RWPE1 (cell line): ENCODE measurements around the gene OTOG.

ENCODE experiments used
- CTCF ChIA-PET: fragments of 350-600 bp; sonication (Branson Sonifier 250); formaldehyde crosslinking; extraction: SDS; loops from one replicate; lab custom pipeline; 2021; lab: Yijun Ruan, JAX
- POLR2A ChIA-PET: fragments of 400-600 bp; formaldehyde crosslinking; extraction: SDS; loops from one replicate; lab custom pipeline; 2020; ENCODE audit warnings: antibody characterized with exemption; ENCODE audit not compliant: low non-redundant PET; lab: Yijun Ruan, JAX
- DNase-seq: peaks from one replicate; pipeline ENCODE4 v3.0.0; 2012; ENCODE audit warnings: low spot score
- H3K27ac ChIP-seq: fragments of 450-650 bp; 2 replicates; pipeline ENCODE4 v1.5.1; 2017
- TF ChIP-seq, protein P1 (sequence below): fragments of 450-650 bp; conservative IDR thresholded peaks from 2 replicates; pipeline ENCODE4 v1.5.1; 2017; ENCODE audit warnings: low read depth, mild to moderate bottlenecking

OTOG gene

DNA sequence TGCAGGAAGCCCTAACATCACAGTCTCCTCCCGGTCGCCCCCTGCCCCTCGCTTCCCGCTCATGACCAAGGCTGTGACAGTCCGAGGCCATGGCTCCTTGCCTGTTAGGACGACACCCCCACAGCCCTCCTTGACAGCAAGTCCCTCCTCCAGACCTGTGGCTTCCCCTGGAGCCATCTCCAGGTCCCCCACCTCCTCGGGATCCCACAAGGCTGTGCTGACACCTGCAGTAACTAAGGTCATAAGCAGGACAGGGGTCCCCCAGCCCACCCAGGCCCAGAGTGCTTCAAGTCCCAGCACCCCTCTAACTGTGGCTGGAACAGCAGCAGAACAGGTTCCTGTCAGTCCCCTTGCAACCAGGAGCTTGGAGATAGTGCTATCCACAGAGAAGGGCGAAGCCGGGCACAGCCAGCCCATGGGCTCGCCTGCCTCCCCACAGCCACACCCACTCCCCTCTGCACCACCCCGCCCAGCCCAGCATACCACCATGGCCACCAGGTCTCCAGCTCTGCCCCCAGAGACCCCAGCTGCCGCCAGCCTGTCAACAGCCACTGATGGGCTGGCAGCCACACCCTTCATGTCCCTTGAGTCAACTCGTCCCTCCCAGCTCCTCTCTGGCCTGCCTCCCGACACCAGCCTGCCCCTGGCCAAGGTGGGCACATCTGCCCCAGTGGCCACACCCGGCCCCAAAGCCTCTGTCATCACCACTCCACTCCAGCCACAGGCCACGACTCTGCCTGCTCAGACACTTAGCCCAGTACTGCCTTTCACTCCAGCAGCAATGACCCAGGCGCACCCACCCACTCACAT, 63.2 kb downstream of the OTOG start:
- TF ChIP-seq, protein P1, sequence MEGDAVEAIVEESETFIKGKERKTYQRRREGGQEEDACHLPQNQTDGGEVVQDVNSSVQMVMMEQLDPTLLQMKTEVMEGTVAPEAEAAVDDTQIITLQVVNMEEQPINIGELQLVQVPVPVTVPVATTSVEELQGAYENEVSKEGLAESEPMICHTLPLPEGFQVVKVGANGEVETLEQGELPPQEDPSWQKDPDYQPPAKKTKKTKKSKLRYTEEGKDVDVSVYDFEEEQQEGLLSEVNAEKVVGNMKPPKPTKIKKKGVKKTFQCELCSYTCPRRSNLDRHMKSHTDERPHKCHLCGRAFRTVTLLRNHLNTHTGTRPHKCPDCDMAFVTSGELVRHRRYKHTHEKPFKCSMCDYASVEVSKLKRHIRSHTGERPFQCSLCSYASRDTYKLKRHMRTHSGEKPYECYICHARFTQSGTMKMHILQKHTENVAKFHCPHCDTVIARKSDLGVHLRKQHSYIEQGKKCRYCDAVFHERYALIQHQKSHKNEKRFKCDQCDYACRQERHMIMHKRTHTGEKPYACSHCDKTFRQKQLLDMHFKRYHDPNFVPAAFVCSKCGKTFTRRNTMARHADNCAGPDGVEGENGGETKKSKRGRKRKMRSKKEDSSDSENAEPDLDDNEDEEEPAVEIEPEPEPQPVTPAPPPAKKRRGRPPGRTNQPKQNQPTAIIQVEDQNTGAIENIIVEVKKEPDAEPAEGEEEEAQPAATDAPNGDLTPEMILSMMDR = no peak
- ChIA-PET CTCF (interaction anchor here (1.4 kb wide), 1 partner anchor 11 kb away, joined by 3 read pairs; no protein-coding TSS in a partner anchor), POLR2A (no interaction called here)
- no peak overlapping the region for H3K27ac ChIP-seq
- DNase-seq = no peak

DNA sequence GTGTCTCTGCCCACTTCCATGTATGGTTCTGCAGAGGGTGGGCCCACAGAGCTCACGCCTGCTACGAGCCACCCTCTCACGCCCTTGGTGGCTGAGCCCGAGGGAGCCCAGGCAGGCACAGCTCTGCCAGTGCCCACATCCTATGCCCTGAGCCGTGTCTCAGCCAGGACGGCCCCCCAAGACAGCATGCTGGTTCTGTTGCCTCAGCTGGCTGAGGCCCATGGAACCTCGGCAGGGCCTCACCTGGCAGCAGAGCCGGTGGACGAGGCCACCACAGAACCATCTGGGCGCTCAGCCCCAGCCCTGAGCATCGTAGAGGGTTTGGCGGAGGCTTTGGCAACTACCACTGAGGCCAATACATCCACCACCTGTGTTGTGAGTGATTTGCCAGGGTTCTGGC, 64.0 kb downstream of the OTOG start:
- no peak for DNase-seq
- TF ChIP-seq, protein P1 = no peak
- CTCF ChIA-PET = interaction anchor here (1.4 to 1.5 kb wide), 2 partner anchors 12 kb away, joined by 3 read pairs; no protein-coding TSS in a partner anchor
- POLR2A ChIA-PET = no interaction called here
- H3K27ac ChIP-seq = no peak overlapping the region

DNA sequence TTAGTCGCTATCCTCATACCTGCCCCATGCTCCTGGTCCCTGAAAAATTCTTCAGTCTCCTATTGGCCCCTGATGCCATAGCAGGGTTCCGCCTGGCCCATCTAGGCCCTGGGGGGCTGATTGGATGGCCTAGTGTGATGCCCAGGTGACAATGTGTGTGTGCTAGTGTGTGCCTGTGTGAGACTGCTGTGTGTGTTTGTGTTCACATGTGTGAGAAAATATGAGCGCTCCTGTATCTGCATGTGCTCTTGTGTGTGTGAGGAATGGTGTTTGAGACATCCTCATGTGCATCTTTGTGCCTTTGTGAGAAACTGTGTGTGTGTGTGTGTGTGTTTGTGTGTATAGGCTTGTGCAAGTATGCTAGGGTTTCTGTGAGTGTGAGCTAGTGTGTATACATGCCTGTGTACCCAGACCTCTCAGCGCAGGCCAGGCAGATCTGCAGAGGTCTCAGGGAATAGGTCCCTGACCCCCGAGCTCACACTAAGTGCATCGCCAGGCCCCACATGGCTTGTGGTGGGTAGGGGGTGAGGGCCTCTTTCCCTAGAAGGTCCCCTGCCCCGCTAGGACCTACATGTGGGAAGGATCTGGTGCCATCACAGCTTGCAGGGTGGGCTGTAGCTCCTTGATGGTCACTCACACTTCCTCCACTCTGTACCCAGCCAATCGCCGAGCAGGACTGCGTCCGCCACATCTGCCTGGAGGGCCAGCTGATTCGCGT, 64.6 kb downstream of the OTOG start:
- no peak for DNase-seq
- POLR2A ChIA-PET = no interaction called here
- H3K27ac ChIP-seq = no peak overlapping the region
- CTCF ChIA-PET = interaction anchor here (1.5 kb wide), 1 partner anchor 13 kb away, joined by 3 read pairs; no protein-coding TSS in a partner anchor
- TF ChIP-seq, protein P1 = no peak

DNA sequence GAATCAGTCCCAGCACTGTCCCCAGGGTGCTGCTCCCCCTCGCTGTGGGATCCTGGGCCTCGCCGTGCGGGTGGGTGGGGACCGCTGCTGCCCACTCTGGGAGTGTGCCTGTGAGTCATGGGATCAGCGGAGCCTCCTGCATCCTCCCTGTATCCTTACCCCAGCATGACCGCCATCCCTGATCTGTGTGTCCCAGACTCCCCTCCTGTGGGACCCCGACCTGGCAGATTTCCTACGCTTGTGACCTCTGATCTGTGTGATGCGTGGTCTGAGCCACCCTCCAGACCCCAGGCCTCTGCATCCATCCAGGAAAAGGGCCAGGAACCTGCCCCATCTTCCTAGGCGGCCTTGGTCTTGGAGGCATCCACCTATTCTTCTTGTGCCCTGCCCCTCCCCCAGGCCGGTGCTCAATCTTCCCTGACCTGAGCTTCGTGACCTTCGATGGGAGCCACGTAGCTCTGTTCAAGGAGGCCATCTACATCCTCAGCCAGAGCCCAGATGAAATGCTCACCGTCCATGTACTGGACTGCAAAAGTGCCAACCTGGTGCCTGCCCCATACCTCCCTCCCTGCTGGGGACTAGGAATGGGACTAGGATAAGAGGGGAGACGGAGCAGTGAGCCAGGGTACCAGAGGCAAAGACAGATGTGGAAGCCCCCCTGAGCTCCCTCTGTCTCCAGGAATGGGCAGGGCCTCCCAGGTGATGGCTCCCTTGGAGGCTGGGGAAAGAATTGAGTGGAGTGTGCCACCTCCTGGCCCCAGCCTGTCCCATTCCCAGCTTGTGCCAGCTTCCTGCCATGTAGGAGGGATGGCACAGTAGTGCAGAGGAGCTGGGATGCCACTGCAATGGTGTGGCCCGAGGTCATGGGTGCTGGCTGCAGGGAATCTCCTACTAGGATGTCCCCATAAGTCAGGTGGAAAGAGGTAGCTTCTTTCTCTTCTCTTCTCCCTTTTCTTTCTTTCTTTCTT, 65.4 kb downstream of the OTOG start:
- no peak overlapping the region for H3K27ac ChIP-seq
- POLR2A ChIA-PET = no interaction called here

DNA sequence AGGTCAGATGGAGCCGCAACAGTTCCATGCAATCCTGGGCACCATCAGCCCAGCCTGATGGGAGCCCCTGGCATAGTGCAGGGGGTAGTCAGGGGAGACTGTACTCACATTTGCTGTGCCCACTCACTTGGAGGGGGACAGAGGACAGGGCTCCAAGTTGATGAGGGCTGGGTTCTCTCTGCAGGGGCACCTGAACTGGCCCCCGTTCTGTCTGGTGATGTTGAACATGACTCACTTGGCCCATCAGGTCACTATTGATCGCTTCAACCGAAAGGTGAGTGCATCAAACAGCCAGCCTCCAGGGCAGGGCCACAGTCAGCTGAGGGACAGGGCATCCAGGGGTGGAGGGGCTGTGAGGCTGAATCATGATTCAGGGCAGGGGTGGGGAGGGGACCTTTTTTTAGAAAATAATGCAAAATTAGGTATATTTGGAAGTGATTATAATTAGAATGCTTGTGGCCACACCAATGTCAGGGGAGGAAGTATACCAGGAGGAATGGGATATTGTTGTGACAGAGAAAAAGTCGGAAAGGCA, 66.4 kb downstream of the OTOG start:
- no peak for DNase-seq
- TF ChIP-seq, protein P1 = no peak
- ChIA-PET CTCF (interaction anchor here (0.9 kb wide), 1 partner anchor 15 kb away, joined by 4 read pairs; no protein-coding TSS in a partner anchor), POLR2A (no interaction called here)
- H3K27ac ChIP-seq = no peak overlapping the region

More for the DNA sequence above, 65.4 kb downstream of the OTOG start:
- TF ChIP-seq, protein P1 = no peak
- DNase-seq = no peak
- CTCF ChIA-PET = interaction anchor here (0.9 to 1.5 kb wide), 2 partner anchors 14 kb away, joined by 3 to 4 read pairs; no protein-coding TSS in a partner anchor
